Neural crest cell (in vitro differentiated cells): ENCODE data around the gene LOXL1. TPM values are rescaled to one million over a fixed set of nuclear protein-coding genes. Genes with fewer than 3 reads are reported as not detected.

Experiments
- DNase-seq: peaks from one replicate; pipeline ENCODE4 v3.0.0; 2021; ENCODE audit warnings: low read depth, mixed read lengths, low spot score
- H3K27ac Mint-ChIP-seq: one replicate; pipeline ENCODE4 v1.8.0; 2021; ENCODE audit warnings: mild to moderate bottlenecking, mixed read lengths; ENCODE audit not compliant: unreplicated experiment
- H3K27me3 Mint-ChIP-seq: 2 replicates; pipeline ENCODE4 v1.8.0; 2021; ENCODE audit warnings: low read depth, mild to moderate bottlenecking, mixed read lengths
- H3K36me3 Mint-ChIP-seq: 2 replicates; pipeline ENCODE4 v1.8.0; 2021; ENCODE audit warnings: low read depth, mild to moderate bottlenecking, mixed read lengths
- H3K4me1 Mint-ChIP-seq: 2 replicates; pipeline ENCODE4 v1.8.0; 2021; ENCODE audit warnings: mixed read lengths
- H3K4me3 Mint-ChIP-seq: one replicate; pipeline ENCODE4 v1.8.0; 2021; ENCODE audit warnings: mild to moderate bottlenecking, mixed read lengths
- H3K9me3 Mint-ChIP-seq: 2 replicates; pipeline ENCODE4 v1.8.0; 2021; ENCODE audit warnings: mixed read lengths
- total RNA-seq: library from RNA; stranded (reverse); gene quantifications from 2 replicates; pipeline ENCODE4 v1.2.1, GENCODE V29; 2021
- TF ChIP-seq, protein P1 (sequence below): fragments of 200-600 bp; sonication (generic); conservative IDR thresholded peaks from 2 replicates; pipeline ENCODE4 v1.5.0; 2021; ENCODE audit warnings: antibody characterized with exemption, mild to moderate bottlenecking

Gene LOXL1
- total RNA-seq, 1 donor from 2014 or later, result 17.3 TPM

DNA sequence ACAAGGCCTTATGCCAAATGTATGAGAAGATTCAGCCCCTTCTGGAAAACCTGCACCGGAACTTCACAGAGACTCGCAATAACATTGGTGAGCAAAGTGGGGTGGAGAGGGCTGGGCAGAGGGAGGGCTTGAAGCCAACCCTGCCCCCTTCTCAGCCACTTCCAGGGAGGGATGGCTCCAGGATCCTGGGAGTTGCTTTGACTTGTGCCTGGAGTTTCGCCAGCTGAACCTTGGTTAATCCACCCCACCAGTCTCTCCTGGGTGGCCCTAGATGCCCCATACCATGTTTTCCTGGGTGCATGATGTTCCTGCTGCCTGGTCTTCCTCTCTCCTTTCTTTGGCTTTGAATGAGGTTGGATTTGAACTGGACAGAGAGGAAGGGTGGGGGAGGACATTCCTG is 42.1 kb upstream of the LOXL1 start:
- H3K36me3 Mint-ChIP-seq, result no peaks in the 10 kb centered on the region
- no peak overlapping the region for H3K4me3 Mint-ChIP-seq
- H3K27me3 Mint-ChIP-seq, result peaks cover 21% of the 10 kb centered on the region
- DNase-seq, result no peak
- H3K4me1 Mint-ChIP-seq, result no peaks in the 10 kb centered on the region
- no peak overlapping the region for H3K27ac Mint-ChIP-seq
- TF ChIP-seq, protein P1, sequence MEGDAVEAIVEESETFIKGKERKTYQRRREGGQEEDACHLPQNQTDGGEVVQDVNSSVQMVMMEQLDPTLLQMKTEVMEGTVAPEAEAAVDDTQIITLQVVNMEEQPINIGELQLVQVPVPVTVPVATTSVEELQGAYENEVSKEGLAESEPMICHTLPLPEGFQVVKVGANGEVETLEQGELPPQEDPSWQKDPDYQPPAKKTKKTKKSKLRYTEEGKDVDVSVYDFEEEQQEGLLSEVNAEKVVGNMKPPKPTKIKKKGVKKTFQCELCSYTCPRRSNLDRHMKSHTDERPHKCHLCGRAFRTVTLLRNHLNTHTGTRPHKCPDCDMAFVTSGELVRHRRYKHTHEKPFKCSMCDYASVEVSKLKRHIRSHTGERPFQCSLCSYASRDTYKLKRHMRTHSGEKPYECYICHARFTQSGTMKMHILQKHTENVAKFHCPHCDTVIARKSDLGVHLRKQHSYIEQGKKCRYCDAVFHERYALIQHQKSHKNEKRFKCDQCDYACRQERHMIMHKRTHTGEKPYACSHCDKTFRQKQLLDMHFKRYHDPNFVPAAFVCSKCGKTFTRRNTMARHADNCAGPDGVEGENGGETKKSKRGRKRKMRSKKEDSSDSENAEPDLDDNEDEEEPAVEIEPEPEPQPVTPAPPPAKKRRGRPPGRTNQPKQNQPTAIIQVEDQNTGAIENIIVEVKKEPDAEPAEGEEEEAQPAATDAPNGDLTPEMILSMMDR, result no peak
- no peaks in the 10 kb centered on the region for H3K9me3 Mint-ChIP-seq

DNA sequence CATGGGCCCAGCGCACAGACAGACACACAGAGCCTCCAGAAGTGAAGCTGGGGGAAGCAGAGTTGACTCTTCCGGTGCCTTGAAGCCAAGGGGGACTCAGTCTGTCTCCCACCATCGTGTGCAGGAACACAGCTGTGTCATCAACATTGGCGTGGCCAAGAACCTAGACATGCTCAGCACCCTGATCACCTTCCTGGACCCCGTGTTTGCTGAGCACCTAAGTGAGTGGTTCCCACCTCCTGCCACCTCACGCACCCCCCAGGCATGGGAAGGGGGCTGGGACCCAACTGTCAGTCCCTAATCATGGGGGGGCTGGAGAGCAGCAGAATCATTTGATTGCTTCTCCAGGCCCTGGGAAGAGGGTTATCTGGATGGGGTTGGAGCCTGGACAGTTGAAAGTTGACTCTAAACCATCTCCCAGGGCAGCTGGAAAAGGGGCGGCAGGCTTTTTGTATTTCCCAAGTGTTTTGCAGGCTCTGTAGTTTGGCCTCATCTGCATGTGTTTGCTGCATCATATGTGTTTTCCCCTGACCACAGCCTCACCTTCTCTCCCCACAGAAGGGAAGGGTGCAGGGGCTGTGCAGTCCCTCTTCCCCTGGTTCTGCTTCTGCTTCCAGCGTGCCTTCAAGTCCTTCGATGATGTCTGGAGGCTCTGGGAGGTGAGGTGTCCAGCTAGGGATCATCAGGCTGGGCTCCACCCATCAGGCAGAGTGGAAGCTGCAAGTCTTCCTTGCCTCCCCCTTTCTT is 40.1 kb upstream of the LOXL1 start:
- Mint-ChIP-seq H3K27me3 (peaks cover 37% of the 10 kb centered on the region), H3K4me1 (no peaks in the 10 kb centered on the region), H3K9me3 (no peaks in the 10 kb centered on the region), H3K4me3 (no peak overlapping the region), H3K36me3 (no peaks in the 10 kb centered on the region), H3K27ac (no peak overlapping the region)
- TF ChIP-seq, protein P1, result no peak
- DNase-seq, result no peak

DNA sequence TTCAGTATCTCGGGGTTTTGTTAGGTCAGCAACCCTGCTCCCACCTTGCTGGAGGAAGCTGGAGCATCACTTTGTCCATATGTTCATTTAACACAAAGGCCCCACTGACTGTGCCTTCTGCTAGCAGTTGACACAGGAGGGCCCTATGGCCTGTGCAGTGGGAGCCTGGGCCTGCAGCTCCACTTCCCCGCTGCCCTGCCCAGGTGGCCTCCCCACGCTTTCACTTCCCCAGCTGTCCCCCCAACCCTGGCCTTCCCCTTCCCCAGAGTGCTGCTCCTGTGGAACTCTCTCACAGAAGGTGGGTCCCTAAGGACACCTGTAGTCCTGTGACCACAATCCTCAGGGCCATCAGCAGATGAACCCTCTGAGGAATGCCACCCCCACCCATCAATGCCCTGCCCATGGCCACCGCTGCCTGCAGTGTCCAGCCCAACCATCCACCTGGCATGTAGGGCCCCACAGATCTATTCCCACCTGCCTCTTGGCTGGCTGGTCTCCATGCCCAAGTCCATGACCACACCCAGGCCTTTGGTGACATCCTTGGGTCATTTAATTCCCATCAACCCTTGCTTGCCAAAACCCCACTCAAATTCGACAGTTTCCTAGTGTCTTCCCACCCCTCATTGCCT is 39.4 kb upstream of the LOXL1 start:
- Mint-ChIP-seq H3K4me1 (no peaks in the 10 kb centered on the region), H3K36me3 (no peaks in the 10 kb centered on the region), H3K9me3 (no peaks in the 10 kb centered on the region), H3K27ac (no peak overlapping the region), H3K4me3 (no peak overlapping the region), H3K27me3 (peaks cover 38% of the 10 kb centered on the region)
- no peak for DNase-seq
- TF ChIP-seq, protein P1, result no peak

DNA sequence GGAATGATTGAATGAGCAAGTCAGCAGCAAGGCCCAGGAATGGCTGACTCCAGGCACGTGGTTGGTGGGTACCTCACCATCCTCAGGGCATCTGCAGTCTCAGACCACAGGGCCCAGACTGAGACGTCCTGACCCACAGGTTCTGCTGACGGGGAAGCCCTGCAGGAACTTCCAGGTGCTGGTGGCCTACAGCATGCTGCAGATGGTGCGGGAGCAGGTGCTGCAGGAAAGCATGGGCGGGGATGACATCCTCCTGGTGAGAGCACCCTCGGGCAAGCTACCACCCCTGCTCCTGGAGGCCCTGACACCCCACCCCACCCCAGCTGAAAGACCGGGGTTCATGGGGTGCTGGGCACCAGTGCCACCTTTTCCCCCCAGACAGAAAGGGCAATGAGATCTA is 38.8 kb upstream of the LOXL1 start:
- peaks cover 34% of the 10 kb centered on the region for H3K27me3 Mint-ChIP-seq
- H3K36me3 Mint-ChIP-seq, result no peaks in the 10 kb centered on the region

DNA sequence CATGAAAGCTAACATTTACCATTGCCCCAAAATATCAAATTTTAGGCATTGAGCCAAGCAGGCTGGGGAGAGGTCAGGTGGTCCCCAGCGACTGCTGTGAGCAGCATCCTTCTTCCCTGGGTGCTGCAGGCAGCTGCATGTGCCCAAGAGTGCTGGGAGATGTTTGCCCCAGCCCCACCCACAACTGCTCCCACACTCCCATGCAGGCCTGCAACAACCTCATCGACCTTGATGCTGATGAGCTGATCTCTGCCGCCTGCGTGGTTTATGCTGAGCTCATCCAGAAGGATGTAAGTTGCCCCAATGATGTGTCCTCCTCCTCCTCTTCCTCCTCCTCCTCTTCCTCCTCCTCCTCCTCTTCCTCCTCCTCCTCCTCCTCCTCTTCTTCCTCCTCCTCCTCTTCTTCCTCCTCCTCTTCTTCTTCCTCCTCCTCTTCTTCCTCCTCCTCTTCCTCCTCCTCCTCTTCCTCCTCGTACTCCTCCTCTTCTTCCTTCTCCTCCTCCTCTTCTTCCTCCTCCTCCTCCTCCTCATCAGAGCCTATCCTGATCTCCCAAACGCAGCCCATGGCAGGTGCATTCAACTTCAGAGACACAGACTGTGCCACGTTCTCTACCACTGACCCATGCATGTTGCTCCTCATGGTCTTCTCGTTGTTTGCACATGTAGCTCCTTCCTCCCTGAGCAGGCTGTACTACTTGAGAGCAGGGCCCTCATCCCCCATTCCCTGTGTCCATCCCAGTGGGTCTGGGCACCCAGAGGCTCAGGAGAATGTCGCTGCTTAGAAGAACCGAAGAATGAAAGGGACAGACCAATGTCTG is 37.8 kb upstream of the LOXL1 start:
- TF ChIP-seq, protein P1, result no peak
- peaks cover 35% of the 10 kb centered on the region for H3K27me3 Mint-ChIP-seq
- no peaks in the 10 kb centered on the region for H3K4me1 Mint-ChIP-seq
- peaks cover 5% of the 10 kb centered on the region for H3K36me3 Mint-ChIP-seq
- no peak overlapping the region for H3K4me3 Mint-ChIP-seq
- no peak for DNase-seq
- H3K9me3 Mint-ChIP-seq, result peaks cover 5% of the 10 kb centered on the region
- H3K27ac Mint-ChIP-seq, result no peak overlapping the region

More for the DNA sequence above, 38.8 kb upstream of the LOXL1 start:
- no peaks in the 10 kb centered on the region for H3K9me3 Mint-ChIP-seq
- no peak for DNase-seq
- H3K4me3 Mint-ChIP-seq, result no peak overlapping the region
- H3K4me1 Mint-ChIP-seq, result no peaks in the 10 kb centered on the region
- TF ChIP-seq, protein P1, result no peak
- H3K27ac Mint-ChIP-seq, result no peak overlapping the region
